Liver (tissue), 3 donors: Measurements from ENCODE around the gene FANCE.

Experiments used
- CTCF ChIP-seq: fragments of 150-350 bp; IDR thresholded peaks from 2 replicates; pipeline ENCODE4 v1.5.1; 2017; ENCODE audit warnings: improper control_type of control experiment, low read depth, low read length; ENCODE audit not compliant: missing input control
- RAD21 ChIP-seq, 2 donors: IDR thresholded peaks; 2 replicates each; pipeline ENCODE4 v1.6.1; 2016; ENCODE audit warnings: antibody characterized with exemption in 2 of 2, mild to moderate bottlenecking in 2 of 2
- REST ChIP-seq: IDR thresholded peaks from 2 replicates; pipeline ENCODE4 v1.6.1; 2016; ENCODE audit warnings: antibody characterized with exemption, mild to moderate bottlenecking
- YY1 ChIP-seq: IDR thresholded peaks from 2 replicates; pipeline ENCODE4 v1.6.1; 2016; ENCODE audit warnings: antibody characterized with exemption, mild to moderate bottlenecking
- donor health status: healthy.
- donor health status: healthy.

DNA sequence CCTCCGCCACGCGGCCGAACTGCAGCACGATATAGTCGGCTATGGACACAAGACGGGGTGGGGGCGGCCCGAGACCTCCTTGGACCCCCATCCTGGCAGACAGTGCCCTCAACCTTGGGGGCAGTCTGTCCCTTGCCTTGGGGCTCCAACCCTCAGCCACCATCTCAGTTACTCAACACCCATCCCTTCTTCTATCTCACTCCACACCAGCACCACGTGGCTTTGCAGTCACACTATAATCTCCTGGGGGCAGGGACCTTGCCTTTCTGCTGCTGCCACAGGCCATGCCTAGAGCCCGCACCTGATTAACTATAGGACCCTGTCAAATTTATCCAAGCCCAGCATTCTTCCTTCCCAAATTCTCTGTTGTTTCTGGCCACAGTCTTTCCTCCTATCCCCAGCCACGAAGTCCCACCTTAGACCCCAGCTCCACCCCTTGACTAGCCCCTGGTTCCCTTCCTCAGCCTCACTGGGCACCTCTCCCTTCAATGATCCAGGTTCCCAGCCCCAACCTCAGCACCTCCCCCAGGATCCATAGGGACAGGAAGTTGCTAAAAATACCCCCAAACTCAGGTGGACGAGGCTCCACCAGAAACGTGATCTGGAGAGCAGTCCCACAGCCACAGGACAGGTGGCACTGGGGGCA, 46.4 kb downstream of the FANCE start:
- TF ChIP-seq CTCF = no peak
- TF ChIP-seq RAD21 (IDR thresholded peaks at IDR 0.05) = no peak
- TF ChIP-seq REST = no peak
- TF ChIP-seq YY1 = no peak
